ENCODE results near the gene C17orf75. TPM values are rescaled to one million over a fixed set of nuclear protein-coding genes. Genes with fewer than 3 reads are reported as not detected.

The C17orf75 gene
- polyA plus RNA-seq, 5 donors = 28.8 to 42.7 (median 31.9) TPM

- no peak for DNase-seq
Measured at GRCh38 chr17:32279891-32280716, 61.9 kb downstream of the C17orf75 start.

DNA sequence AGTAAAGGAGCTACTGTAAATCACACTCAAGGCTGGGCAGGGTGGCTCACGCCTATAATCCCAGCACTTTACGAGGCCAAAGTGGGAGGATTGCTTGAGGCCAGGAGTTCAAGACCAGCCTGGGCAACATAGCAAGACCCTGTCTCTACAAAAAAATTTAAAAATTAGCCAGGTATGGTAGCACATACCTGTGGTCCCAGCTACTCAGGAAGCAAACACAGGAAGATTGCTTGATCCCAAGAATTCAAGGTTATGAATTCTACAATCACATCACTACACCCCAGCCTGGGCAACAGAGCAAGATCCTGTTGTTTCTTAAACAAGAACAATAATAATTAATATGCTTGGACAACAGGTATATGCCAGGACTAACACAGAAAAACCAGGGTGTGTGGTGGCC lies 63.2 kb downstream of the C17orf75 start:
- no peak for DNase-seq

Other genes starting within 250 kb of the C17orf75 start
- 10 to 100 TPM; 49.2 to 71.1 (median 66.0) TPM for gene RHOT1, start 199.7 kb downstream of the C17orf75 start, polyA plus RNA-seq (ENCODE audit: insufficient read depth in 1 of 5, insufficient read length in 5 of 5, low replicate concordance in 1 of 5)
- gene RHBDL3, start 76.3 kb downstream of the C17orf75 start, polyA plus RNA-seq (ENCODE audit: insufficient read depth in 1 of 5, insufficient read length in 5 of 5, low replicate concordance in 1 of 5) = 1 to 10 TPM; 1.3 to 2.1 (median 1.6) TPM
- gene ZNF207, start 8.0 kb upstream of the C17orf75 start, polyA plus RNA-seq (ENCODE audit: insufficient read depth in 1 of 5, insufficient read length in 5 of 5, low replicate concordance in 1 of 5) = 100 to 1,000 TPM; 201 to 320 (median 271) TPM
- gene PSMD11, start 102.3 kb upstream of the C17orf75 start, polyA plus RNA-seq (ENCODE audit: insufficient read depth in 1 of 5, insufficient read length in 5 of 5, low replicate concordance in 1 of 5) = 10 to 100 TPM; 71.1 to 89.5 (median 78.6) TPM
- 1 to 10 TPM; 3.0 to 4.6 (median 3.9) TPM for gene CDK5R1, start 144.8 kb upstream of the C17orf75 start, polyA plus RNA-seq (ENCODE audit: insufficient read depth in 1 of 5, insufficient read length in 5 of 5, low replicate concordance in 1 of 5)